Stimulated activated memory B cell treated with anti-CD40 and anti-IgM and Interleukin-4, amounts not matched to agents 10 μg/mL and 1 μg/mL and 100 μg/mL, for 72 hours (primary cell): ENCODE results near the gene NFATC2.

ENCODE experiments used
- ATAC-seq: fragments of 150-1000 bp; cut with Tn5 transposase; 2 replicates; pipeline ENCODE4 v1.10.0; 2021
- H3K27ac Mint-ChIP-seq: one replicate; pipeline ENCODE4 v1.8.0; 2022; ENCODE audit warnings: mild to moderate bottlenecking, mixed read lengths
- H3K27me3 Mint-ChIP-seq: one replicate; pipeline ENCODE4 v1.8.0; 2022; ENCODE audit warnings: mixed read lengths
- H3K36me3 Mint-ChIP-seq: one replicate; pipeline ENCODE4 v1.8.0; 2022; ENCODE audit warnings: mixed read lengths
- H3K4me1 Mint-ChIP-seq: one replicate; pipeline ENCODE4 v1.8.0; 2022; ENCODE audit warnings: mixed read lengths
- H3K4me3 Mint-ChIP-seq: one replicate; pipeline ENCODE4 v1.8.0; 2022; ENCODE audit warnings: mild to moderate bottlenecking, moderate library complexity, mixed read lengths
- H3K9me3 Mint-ChIP-seq: one replicate; pipeline ENCODE4 v1.8.0; 2022; ENCODE audit warnings: mixed read lengths

Gene NFATC2

GRCh38 chr20:51387125-51387875 is 155.2 kb downstream of the NFATC2 start:
- Mint-ChIP-seq H3K27me3 (no peaks in the 10 kb centered on the region), H3K9me3 (no peaks in the 10 kb centered on the region), H3K27ac (no peak overlapping the region), H3K36me3 (peaks cover 45% of the 10 kb centered on the region), H3K4me1 (peaks cover 45% of the 10 kb centered on the region), H3K4me3 (no peak overlapping the region)
- no peak for ATAC-seq

DNA sequence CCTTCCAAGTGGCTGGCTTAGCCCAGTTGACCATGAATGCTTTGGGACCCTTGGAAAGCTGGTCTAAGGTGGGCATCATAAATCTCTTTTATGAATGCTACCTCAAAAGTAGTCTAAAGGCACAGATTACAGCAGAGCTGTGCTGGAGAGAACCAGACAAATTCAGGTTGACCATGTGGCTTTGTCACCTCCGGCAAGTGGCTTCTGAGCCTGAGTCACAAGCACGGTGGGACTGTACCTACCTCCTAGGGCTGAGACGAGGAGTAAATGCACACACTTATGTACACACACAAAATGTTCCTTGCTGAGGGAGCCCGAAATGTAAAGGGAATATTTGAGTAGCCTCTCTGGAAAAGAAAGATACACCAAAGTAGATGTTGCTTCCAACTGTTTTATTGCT is 155.9 kb downstream of the NFATC2 start:
- peak overlapping the region; percentile 41 for H3K27ac Mint-ChIP-seq
- H3K36me3 Mint-ChIP-seq = peaks cover 49% of the 10 kb centered on the region
- H3K9me3 Mint-ChIP-seq = no peaks in the 10 kb centered on the region
- no peak for ATAC-seq
- no peak overlapping the region for H3K4me3 Mint-ChIP-seq
- H3K27me3 Mint-ChIP-seq = no peaks in the 10 kb centered on the region
- peaks cover 46% of the 10 kb centered on the region for H3K4me1 Mint-ChIP-seq

DNA sequence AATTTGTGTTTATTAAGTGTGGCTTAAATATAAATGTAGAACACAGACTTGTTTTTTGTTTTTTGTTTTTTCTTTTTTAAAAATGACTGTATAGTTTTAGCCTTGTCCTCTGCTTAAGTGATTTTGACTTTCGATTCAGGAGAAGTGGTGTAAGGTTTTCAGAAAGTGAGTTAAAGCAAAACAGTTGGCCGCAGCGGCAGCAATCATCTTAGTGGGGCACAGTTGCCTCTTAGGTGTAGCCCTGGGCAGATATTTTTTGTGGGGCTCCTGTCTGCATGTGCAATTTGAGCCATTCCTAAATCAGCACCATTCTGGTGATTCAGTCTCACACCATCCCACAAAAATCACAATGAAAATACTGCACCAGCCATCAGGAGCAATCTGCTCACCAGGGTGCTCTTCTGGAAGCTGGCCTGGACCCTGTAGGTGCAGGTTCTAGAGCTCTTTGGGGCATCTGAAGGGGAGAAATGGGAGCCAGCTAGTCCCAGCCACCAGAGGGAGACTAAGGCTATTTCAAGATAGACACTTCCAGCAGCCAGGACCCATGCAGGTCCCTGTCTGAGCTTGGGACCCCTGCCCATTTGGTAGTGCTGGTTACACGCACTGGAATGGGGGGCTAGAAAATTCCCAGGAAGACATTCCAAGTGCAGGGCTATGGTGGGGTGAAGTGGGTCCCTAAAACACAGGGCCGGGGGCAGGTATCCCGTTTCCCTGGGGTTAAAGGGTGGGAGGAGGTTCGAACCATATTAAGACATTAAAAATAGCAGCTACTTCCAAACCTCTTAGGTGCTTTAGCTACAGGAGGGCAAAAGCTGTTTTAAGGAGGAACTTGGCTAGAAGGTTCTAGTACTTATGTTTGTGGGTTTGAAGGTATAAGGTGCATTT is 156.6 kb downstream of the NFATC2 start:
- ATAC-seq = peak; percentile 51
- Mint-ChIP-seq H3K27ac (peak overlapping the region; percentile 41), H3K27me3 (no peaks in the 10 kb centered on the region), H3K4me1 (peaks cover 49% of the 10 kb centered on the region), H3K36me3 (peaks cover 50% of the 10 kb centered on the region), H3K9me3 (no peaks in the 10 kb centered on the region), H3K4me3 (no peak overlapping the region)

DNA sequence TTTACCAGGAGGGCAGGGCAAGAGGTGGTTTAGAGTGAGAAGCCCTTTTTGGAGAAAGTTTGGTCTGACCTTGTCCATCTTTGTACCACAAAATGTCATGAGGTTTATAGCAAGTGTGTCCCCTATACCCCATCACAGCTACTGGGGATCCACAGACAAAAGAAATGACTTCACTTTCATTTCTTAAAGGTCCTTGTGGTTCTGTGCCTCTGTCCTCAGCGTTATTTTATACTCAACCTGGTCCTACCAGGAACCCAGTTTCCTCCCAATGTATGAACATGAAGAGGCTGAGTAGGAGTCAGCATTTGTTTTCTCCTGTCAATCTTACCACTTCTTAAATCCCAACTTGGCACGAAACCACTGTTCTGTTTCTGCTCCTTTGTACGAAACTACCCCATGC is 157.6 kb downstream of the NFATC2 start:
- Mint-ChIP-seq H3K9me3 (peaks cover 3% of the 10 kb centered on the region), H3K27ac (peak overlapping the region; percentile 24), H3K36me3 (peaks cover 50% of the 10 kb centered on the region), H3K4me1 (peaks cover 60% of the 10 kb centered on the region), H3K4me3 (no peak overlapping the region), H3K27me3 (no peaks in the 10 kb centered on the region)
- peak; percentile 78 for ATAC-seq

- H3K36me3 Mint-ChIP-seq = peaks cover 45% of the 10 kb centered on the region
- no peaks in the 10 kb centered on the region for H3K27me3 Mint-ChIP-seq
- H3K27ac Mint-ChIP-seq = peak overlapping the region; percentile 24
- H3K9me3 Mint-ChIP-seq = peaks cover 3% of the 10 kb centered on the region
- H3K4me3 Mint-ChIP-seq = no peak overlapping the region
- H3K4me1 Mint-ChIP-seq = peaks cover 64% of the 10 kb centered on the region
- no peak for ATAC-seq
Observed at GRCh38 chr20:51383891-51384510, 158.5 kb downstream of the NFATC2 start.

DNA sequence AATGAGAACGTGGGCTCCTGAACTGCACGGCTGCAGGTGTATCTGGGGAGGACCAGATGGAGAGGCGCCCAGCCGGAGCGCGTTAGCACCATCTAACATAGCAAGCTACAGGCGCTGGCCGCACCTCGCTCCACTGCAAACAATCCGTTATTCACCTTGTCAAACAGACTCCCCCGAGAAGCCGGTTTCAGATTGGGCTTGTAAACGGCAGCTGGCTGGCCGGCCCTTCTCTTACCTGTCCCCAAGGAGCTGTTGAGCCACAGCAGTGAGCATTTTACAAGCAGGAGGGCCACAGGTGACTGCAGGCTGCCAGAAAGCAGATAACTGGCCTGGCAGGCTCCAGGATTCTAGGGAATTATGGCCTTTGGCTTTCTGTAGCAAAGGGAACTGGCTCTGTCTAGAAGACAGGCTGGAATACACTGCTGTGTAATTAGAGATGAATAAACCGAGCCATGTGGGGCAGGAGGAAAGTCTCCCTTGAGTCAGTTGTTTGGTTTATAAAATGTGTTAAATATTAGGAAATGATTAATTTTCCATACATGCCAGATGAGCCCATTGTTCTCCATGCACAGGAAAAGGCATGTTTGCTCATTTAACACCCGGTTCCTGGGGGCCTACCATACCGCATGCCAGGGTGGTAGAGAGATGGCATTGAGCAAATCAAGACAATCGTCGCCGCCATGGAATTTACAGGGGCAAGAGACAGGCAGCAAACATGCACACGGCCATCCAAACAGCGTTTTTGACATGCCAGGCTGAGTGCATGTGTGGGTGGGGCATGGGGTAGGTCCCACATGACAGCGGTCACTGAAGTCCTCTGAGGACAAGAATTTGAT is 159.3 kb downstream of the NFATC2 start:
- peaks cover 66% of the 10 kb centered on the region for H3K4me1 Mint-ChIP-seq
- peak overlapping the region; percentile 24 for H3K27ac Mint-ChIP-seq
- H3K36me3 Mint-ChIP-seq = peaks cover 43% of the 10 kb centered on the region
- ATAC-seq = no peak
- H3K27me3 Mint-ChIP-seq = no peaks in the 10 kb centered on the region
- peaks cover 4% of the 10 kb centered on the region for H3K9me3 Mint-ChIP-seq
- no peak overlapping the region for H3K4me3 Mint-ChIP-seq

- no peak for ATAC-seq
- Mint-ChIP-seq H3K4me1 (peaks cover 64% of the 10 kb centered on the region), H3K36me3 (peaks cover 50% of the 10 kb centered on the region), H3K4me3 (no peak overlapping the region), H3K27me3 (no peaks in the 10 kb centered on the region), H3K9me3 (peaks cover 6% of the 10 kb centered on the region), H3K27ac (no peak overlapping the region)
Observed at GRCh38 chr20:51382111-51382985, 160.2 kb downstream of the NFATC2 start.

DNA sequence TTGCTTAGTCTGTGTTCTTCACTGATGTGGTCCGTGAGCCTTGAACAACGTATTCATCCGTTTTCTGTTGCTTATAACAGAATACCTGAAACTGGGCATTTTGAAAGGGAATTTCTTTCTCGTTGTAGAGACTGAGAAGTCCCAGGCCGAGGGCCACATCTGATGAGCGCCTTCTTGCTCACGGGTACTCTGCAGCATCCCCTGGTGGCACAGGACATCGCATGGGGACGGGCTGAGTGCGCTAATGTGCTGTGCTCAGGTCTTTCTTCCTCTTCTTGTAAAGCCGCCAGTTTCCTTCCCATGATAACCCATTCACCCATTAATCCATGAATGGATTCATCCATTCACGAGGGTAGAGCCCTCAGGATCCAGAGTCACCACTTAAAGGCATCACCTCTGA is 161.0 kb downstream of the NFATC2 start:
- peaks cover 62% of the 10 kb centered on the region for H3K4me1 Mint-ChIP-seq
- no peak overlapping the region for H3K4me3 Mint-ChIP-seq
- no peak for ATAC-seq
- H3K27me3 Mint-ChIP-seq = no peaks in the 10 kb centered on the region
- H3K27ac Mint-ChIP-seq = no peak overlapping the region
- peaks cover 50% of the 10 kb centered on the region for H3K36me3 Mint-ChIP-seq
- peaks cover 6% of the 10 kb centered on the region for H3K9me3 Mint-ChIP-seq

DNA sequence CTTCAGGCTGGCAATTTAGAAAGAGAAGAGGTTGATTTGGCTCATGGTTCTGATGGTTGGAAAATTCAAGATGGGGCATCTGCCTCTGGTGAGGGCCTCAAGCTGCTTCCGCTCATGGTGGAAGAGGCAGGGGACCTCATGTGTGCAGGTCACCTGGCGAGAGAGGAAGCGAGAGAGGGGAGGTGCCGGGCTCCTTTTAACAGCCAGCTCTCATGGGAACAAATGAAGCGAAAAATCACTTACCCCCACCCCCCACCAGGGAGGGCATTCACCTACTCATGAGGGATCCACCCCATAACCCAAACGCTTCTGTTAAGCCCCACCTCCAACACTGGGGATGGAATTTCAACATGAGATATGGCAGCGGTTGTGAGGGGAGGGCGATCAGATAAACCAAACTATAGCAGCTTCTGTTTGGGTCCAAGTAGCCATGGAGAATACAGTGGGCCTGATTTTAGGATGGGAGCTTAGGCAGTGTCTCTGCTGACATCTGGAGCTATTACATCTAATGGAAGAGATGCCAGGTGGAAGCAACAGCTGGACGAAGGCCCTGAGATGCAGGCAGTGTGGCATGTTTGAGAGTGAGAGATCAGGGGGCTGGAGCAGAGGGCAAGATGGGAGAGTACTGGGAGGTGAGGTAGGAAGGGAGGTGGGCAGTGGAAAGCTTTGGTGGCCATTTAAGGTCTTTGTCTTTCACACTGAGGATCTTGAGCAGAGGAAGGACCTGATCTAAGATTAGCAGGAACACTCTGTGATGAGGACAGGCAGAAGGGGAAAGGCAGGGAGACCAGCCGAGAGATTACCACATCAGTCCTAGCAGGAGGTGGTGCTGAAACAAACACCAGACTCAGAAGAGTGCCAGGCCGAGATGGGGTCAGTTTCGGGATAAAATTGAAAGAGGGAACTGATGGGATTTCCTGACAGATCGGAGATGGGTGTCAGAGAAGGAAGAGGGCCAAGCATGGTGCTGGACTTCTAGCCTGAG is 161.8 kb downstream of the NFATC2 start:
- peaks cover 53% of the 10 kb centered on the region for H3K4me1 Mint-ChIP-seq
- H3K9me3 Mint-ChIP-seq = peaks cover 6% of the 10 kb centered on the region
- no peaks in the 10 kb centered on the region for H3K27me3 Mint-ChIP-seq
- ATAC-seq = peak; percentile 64
- peaks cover 46% of the 10 kb centered on the region for H3K36me3 Mint-ChIP-seq
- peak overlapping the region; percentile 59 for H3K27ac Mint-ChIP-seq
- no peak overlapping the region for H3K4me3 Mint-ChIP-seq

DNA sequence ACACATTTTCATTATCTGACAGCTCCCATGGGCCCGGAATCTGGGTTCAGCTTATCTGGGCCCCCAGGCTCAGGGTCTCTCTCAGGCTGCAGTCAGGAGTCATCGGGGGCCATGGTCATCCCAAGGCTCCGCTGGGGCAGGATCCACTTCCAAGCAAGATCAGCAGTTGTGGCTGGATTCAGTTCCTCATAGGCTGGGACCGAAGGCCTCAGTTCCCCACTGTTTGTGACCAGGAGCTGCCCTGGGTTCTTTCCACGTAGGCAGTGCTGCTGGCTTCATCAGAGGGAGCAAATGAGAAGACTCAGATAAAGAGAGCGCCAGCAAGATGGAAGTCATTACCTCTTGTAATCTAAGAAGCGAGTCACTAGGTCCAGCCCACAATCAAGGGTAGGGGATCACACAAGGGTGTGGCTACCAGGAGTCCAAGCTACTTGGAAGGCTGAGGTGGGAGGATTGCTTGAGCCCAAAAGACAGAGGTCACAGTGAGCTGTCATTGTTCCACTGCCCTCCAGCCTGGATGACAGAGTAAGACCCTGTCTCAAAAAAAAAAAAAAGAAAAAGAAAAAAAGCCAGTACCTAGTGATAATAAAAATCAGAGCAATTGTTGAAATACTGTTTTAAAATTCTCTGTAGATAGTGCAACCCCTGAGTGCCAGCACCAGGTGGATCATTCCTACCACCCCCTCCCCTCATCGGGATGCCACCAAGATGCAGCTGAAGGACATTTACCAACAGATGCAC is 162.7 kb downstream of the NFATC2 start:
- peaks cover 46% of the 10 kb centered on the region for H3K36me3 Mint-ChIP-seq
- no peaks in the 10 kb centered on the region for H3K27me3 Mint-ChIP-seq
- H3K9me3 Mint-ChIP-seq = peaks cover 6% of the 10 kb centered on the region
- no peak for ATAC-seq
- no peak overlapping the region for H3K4me3 Mint-ChIP-seq
- H3K27ac Mint-ChIP-seq = peak overlapping the region; percentile 59
- peaks cover 46% of the 10 kb centered on the region for H3K4me1 Mint-ChIP-seq

- H3K36me3 Mint-ChIP-seq = peaks cover 35% of the 10 kb centered on the region
- ATAC-seq = no peak
- H3K27me3 Mint-ChIP-seq = no peaks in the 10 kb centered on the region
- H3K4me1 Mint-ChIP-seq = peaks cover 35% of the 10 kb centered on the region
- peaks cover 6% of the 10 kb centered on the region for H3K9me3 Mint-ChIP-seq
- no peak overlapping the region for H3K4me3 Mint-ChIP-seq
- peak overlapping the region; percentile 17 for H3K27ac Mint-ChIP-seq
Observed at GRCh38 chr20:51378171-51378928, 164.2 kb downstream of the NFATC2 start.

DNA sequence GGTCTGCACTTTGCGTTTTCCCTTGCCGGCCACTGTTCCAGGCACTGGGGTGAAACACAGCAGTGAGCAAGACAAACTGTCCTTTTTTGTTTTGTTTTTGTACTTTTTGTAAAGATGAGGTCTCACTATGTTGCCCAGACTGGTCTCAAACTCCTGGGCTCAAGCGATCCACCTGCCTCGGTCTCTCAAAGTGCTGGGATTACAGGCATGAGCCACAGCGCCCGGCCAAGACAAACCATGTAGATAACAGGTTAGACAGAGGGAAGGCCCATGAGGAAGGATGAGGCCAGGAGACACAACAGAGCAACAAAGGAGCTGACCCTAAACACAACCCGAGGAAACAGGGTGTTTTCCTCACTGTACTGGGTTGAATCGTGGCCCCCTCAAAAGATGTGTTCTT is 165.4 kb downstream of the NFATC2 start:
- Mint-ChIP-seq H3K9me3 (peaks cover 6% of the 10 kb centered on the region), H3K36me3 (peaks cover 27% of the 10 kb centered on the region), H3K27me3 (no peaks in the 10 kb centered on the region), H3K4me3 (no peak overlapping the region), H3K4me1 (peaks cover 34% of the 10 kb centered on the region), H3K27ac (no peak overlapping the region)
- no peak for ATAC-seq
